ENCODE results near the gene ASB5. TPM values are rescaled to one million over a fixed set of nuclear protein-coding genes. Genes with fewer than 3 reads are reported as not detected.

ASB5 gene
- polyA plus RNA-seq, 3 donors, result not detected

GRCh38 chr4:176289561-176289960 is 20.5 kb upstream of the ASB5 start:
- peaks cover 0 to 3% (median 0%) of the 10 kb centered on the region in 7 donors for H3K9me3 Mint-ChIP-seq
- H3K9ac ChIP-seq (ENCODE audit: insufficient read depth, low read length, poor library complexity, severe bottlenecking), result no peak overlapping the region
- no peak overlapping the region for H3K4me2 ChIP-seq (replicated peaks; ENCODE audit: extremely low read depth, low read length, poor library complexity, severe bottlenecking)
- H3K4me1 Mint-ChIP-seq, result no peaks in the 10 kb centered on the region
- no peak overlapping the region for H3K4me3 Mint-ChIP-seq
- no peak overlapping the region for H3K27ac Mint-ChIP-seq
- no peaks in the 10 kb centered on the region for H3K36me3 Mint-ChIP-seq
- no peaks in the 10 kb centered on the region for H3K36me3 ChIP-seq (replicated peaks in 1 of 2; ENCODE audit: control insufficient read depth in 1 of 2, insufficient read depth in 2 of 2, low read length in 2 of 2)
- H3K4me1 ChIP-seq (ENCODE audit: control insufficient read depth in 1 of 2, insufficient read depth in 2 of 2, low read length in 2 of 2), result no peaks in the 10 kb centered on the region
- TF ChIP-seq CTCF (IDR thresholded peaks at IDR 0.05), result no peak
- no peak for DNase-seq
- no peaks in the 10 kb centered on the region for H3K79me2 ChIP-seq (ENCODE audit: insufficient read depth, low read length)
- intact Hi-C loops (cut with micrococcal nuclease), result no loop called here
- no peaks in the 10 kb centered on the region for H4K20me1 ChIP-seq (ENCODE audit: insufficient read depth, low read length)
- 100% methylated on average over 2 of the region's 6 CpGs for WGBS (ENCODE audit: insufficient coverage)
- H2AFZ ChIP-seq (ENCODE audit: insufficient read depth, low read depth, low read length, poor library complexity, severe bottlenecking), result no peak overlapping the region
- peaks cover 0 to 5% (median 2%) of the 10 kb centered on the region in 3 donors for H3K27me3 Mint-ChIP-seq (ENCODE audit: low read depth in 3 of 3)
- no peaks in the 10 kb centered on the region for H3K9me3 ChIP-seq (replicated peaks in 1 of 2; ENCODE audit: control insufficient read depth in 1 of 2, insufficient read depth in 1 of 2, low read length in 2 of 2)
- H3K27me3 ChIP-seq (ENCODE audit: control insufficient read depth in 2 of 2, insufficient read depth in 2 of 2, low read length in 2 of 2), result no peaks in the 10 kb centered on the region
- H3K4me3 ChIP-seq (replicated peaks in 1 of 3; ENCODE audit: low read depth in 2 of 3, low read length in 3 of 3), result no peak overlapping the region
- H3K27ac ChIP-seq (ENCODE audit: low read depth in 1 of 2, low read length in 2 of 2), result no peak overlapping the region

- no peaks in the 10 kb centered on the region for H3K79me2 ChIP-seq (ENCODE audit: insufficient read depth, low read length)
- no peak overlapping the region for H3K4me2 ChIP-seq (replicated peaks; ENCODE audit: extremely low read depth, low read length, poor library complexity, severe bottlenecking)
- no peaks in the 10 kb centered on the region for H3K36me3 Mint-ChIP-seq
- H3K27me3 ChIP-seq (ENCODE audit: control insufficient read depth in 2 of 2, insufficient read depth in 2 of 2, low read length in 2 of 2), result no peaks in the 10 kb centered on the region
- H3K27ac ChIP-seq (ENCODE audit: low read depth in 1 of 2, low read length in 2 of 2), result no peak overlapping the region
- H3K9me3 ChIP-seq (replicated peaks in 1 of 2; ENCODE audit: control insufficient read depth in 1 of 2, insufficient read depth in 1 of 2, low read length in 2 of 2), result no peaks in the 10 kb centered on the region
- no peaks in the 10 kb centered on the region for H3K36me3 ChIP-seq (replicated peaks in 1 of 2; ENCODE audit: control insufficient read depth in 1 of 2, insufficient read depth in 2 of 2, low read length in 2 of 2)
- peaks cover 0 to 5% (median 2%) of the 10 kb centered on the region in 3 donors for H3K27me3 Mint-ChIP-seq (ENCODE audit: low read depth in 3 of 3)
- no peak for DNase-seq
- H4K20me1 ChIP-seq (ENCODE audit: insufficient read depth, low read length), result no peaks in the 10 kb centered on the region
- peaks cover 0 to 3% (median 0%) of the 10 kb centered on the region in 7 donors for H3K9me3 Mint-ChIP-seq
- no peak overlapping the region for H3K9ac ChIP-seq (ENCODE audit: insufficient read depth, low read length, poor library complexity, severe bottlenecking)
- no peak overlapping the region for H2AFZ ChIP-seq (ENCODE audit: insufficient read depth, low read depth, low read length, poor library complexity, severe bottlenecking)
- no peak for TF ChIP-seq CTCF (IDR thresholded peaks at IDR 0.05)
- H3K4me1 ChIP-seq (ENCODE audit: control insufficient read depth in 1 of 2, insufficient read depth in 2 of 2, low read length in 2 of 2), result no peaks in the 10 kb centered on the region
- H3K4me1 Mint-ChIP-seq, result no peaks in the 10 kb centered on the region
- H3K27ac Mint-ChIP-seq, result peak overlapping the region in 1 of 7 donors; percentile 81
- H3K4me3 ChIP-seq (replicated peaks in 1 of 3; ENCODE audit: low read depth in 2 of 3, low read length in 3 of 3), result no peak overlapping the region
- intact Hi-C loops (cut with micrococcal nuclease), result no loop called here
- no peak overlapping the region for H3K4me3 Mint-ChIP-seq
Measured at GRCh38 chr4:176288020-176288419, 19.0 kb upstream of the ASB5 start.

Measured in CD14-positive monocyte (primary cell).